Lower leg skin (tissue), 3 donors: Measurements from ENCODE around the gene GPC6.

Source experiments
- CTCF ChIP-seq, 3 donors: fragments of 450-650 bp; IDR thresholded peaks; one replicate each; pipeline ENCODE4 v1.5.1; 2016; ENCODE audit warnings: antibody characterized with exemption in 3 of 3, mild to moderate bottlenecking in 3 of 3, moderate library complexity in 2 of 3
- POLR2A ChIP-seq, 2 donors: fragments of 450-650 bp; IDR thresholded peaks; one replicate each; pipeline ENCODE4 v1.6.1; 2016 to 2017; ENCODE audit warnings: antibody characterized with exemption in 2 of 2, mild to moderate bottlenecking in 1 of 2, moderate library complexity in 1 of 2

DNA sequence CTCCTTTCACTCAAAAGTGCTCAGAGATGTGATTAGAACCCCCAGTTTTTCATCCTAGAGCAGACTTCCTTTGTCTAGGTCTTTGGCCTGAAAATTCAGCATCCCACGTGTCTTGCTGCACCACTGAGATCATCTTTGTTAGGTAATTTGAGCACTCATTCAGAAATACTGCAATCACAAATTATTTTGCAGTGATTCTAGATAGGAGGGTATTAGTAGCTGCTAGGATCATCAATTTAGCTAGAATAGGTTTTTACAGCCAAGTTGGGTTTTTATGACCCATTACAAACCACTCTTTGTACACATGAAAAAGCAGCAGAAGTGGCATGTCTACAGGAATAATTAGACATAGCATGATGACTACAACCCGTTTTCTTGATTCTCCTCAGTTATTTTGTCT, 219.6 kb downstream of the GPC6 start:
- TF ChIP-seq CTCF (IDR thresholded peaks at IDR 0.05) (no peak), POLR2A (IDR thresholded peaks at IDR 0.05) (no peak)
